KMS-11 (cell line): ENCODE results near the gene VEPH1.

ENCODE experiments used
- H2AFZ ChIP-seq: fragments of 200-600 bp; sonication (generic); 2 replicates; pipeline ENCODE4 v1.6.1; 2016; ENCODE audit warnings: antibody characterized with exemption, mixed run types, low read depth
- H3K27ac ChIP-seq: fragments of 200-600 bp; sonication (generic); 2 replicates; pipeline ENCODE4 v1.6.1; 2016; ENCODE audit warnings: mild to moderate bottlenecking, mixed run types
- H3K27me3 ChIP-seq: fragments of 200-600 bp; sonication (generic); 2 replicates; pipeline ENCODE4 v1.6.1; 2017; ENCODE audit warnings: mild to moderate bottlenecking, low read depth, mixed run types, moderate library complexity; ENCODE audit not compliant: insufficient read depth
- H3K36me3 ChIP-seq: fragments of 200-600 bp; sonication (generic); 2 replicates; pipeline ENCODE4 v1.6.1; 2017; ENCODE audit warnings: mild to moderate bottlenecking, mixed run types; ENCODE audit not compliant: insufficient read depth
- H3K4me1 ChIP-seq: fragments of 200-600 bp; sonication (generic); 2 replicates; pipeline ENCODE4 v1.6.1; 2016; ENCODE audit warnings: mild to moderate bottlenecking, low read depth, mixed run types; ENCODE audit not compliant: poor library complexity, severe bottlenecking
- H3K4me2 ChIP-seq: fragments of 200-600 bp; sonication (generic); 2 replicates; pipeline ENCODE4 v1.7.0; 2016; ENCODE audit warnings: mild to moderate bottlenecking, mixed run types
- H3K4me3 ChIP-seq: fragments of 200-600 bp; sonication (generic); IDR thresholded peaks from 2 replicates; pipeline ENCODE4 v1.6.1; 2017; ENCODE audit warnings: low read depth, low read length, mixed read lengths; ENCODE audit not compliant: insufficient read depth
- H3K79me2 ChIP-seq: fragments of 200-600 bp; sonication (generic); 2 replicates; pipeline ENCODE4 v1.6.1; 2016; ENCODE audit warnings: low read depth, mixed run types; ENCODE audit not compliant: insufficient read depth
- H3K9ac ChIP-seq: fragments of 200-600 bp; sonication (generic); 2 replicates; pipeline ENCODE4 v1.6.1; 2016; ENCODE audit warnings: mild to moderate bottlenecking, mixed run types
- H4K20me1 ChIP-seq: fragments of 200-600 bp; sonication (generic); 2 replicates; pipeline ENCODE4 v1.6.1; 2016; ENCODE audit warnings: mild to moderate bottlenecking, mixed run types; ENCODE audit not compliant: insufficient read depth
- TF ChIP-seq, protein P1 (sequence below): fragments of 200-600 bp; sonication (generic); conservative IDR thresholded peaks from 2 replicates; pipeline ENCODE4 v1.6.1; 2017; ENCODE audit warnings: low read depth, mild to moderate bottlenecking, antibody characterized with exemption, low read length, moderate library complexity, mixed read lengths

VEPH1 gene

GRCh38 chr3:157347577-157348303 is 155.5 kb downstream of the VEPH1 start:
- no peaks in the 10 kb centered on the region for H3K79me2 ChIP-seq
- TF ChIP-seq, protein P1, sequence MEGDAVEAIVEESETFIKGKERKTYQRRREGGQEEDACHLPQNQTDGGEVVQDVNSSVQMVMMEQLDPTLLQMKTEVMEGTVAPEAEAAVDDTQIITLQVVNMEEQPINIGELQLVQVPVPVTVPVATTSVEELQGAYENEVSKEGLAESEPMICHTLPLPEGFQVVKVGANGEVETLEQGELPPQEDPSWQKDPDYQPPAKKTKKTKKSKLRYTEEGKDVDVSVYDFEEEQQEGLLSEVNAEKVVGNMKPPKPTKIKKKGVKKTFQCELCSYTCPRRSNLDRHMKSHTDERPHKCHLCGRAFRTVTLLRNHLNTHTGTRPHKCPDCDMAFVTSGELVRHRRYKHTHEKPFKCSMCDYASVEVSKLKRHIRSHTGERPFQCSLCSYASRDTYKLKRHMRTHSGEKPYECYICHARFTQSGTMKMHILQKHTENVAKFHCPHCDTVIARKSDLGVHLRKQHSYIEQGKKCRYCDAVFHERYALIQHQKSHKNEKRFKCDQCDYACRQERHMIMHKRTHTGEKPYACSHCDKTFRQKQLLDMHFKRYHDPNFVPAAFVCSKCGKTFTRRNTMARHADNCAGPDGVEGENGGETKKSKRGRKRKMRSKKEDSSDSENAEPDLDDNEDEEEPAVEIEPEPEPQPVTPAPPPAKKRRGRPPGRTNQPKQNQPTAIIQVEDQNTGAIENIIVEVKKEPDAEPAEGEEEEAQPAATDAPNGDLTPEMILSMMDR = peak; percentile 33
- H3K27ac ChIP-seq = no peak overlapping the region
- H3K4me3 ChIP-seq = no peak overlapping the region
- no peak overlapping the region for H3K9ac ChIP-seq
- no peaks in the 10 kb centered on the region for H3K27me3 ChIP-seq
- no peaks in the 10 kb centered on the region for H3K36me3 ChIP-seq
- H3K4me2 ChIP-seq = no peak overlapping the region
- H2AFZ ChIP-seq = no peak overlapping the region
- H4K20me1 ChIP-seq = no peaks in the 10 kb centered on the region
- H3K4me1 ChIP-seq = no peaks in the 10 kb centered on the region

- Histone ChIP-seq H3K9ac (no peak overlapping the region), H3K79me2 (no peaks in the 10 kb centered on the region), H3K27ac (no peak overlapping the region), H3K36me3 (no peaks in the 10 kb centered on the region), H3K4me3 (no peak overlapping the region), H3K4me1 (no peaks in the 10 kb centered on the region), H3K4me2 (no peak overlapping the region), H3K27me3 (no peaks in the 10 kb centered on the region), H2AFZ (no peak overlapping the region), H4K20me1 (no peaks in the 10 kb centered on the region)
- TF ChIP-seq, protein P1 = no peak
These were observed 166.8 kb downstream of the VEPH1 start for GRCh38 chr3:157336252-157337009.

GRCh38 chr3:157335233-157336076 is 167.8 kb downstream of the VEPH1 start:
- Histone ChIP-seq H3K27me3 (no peaks in the 10 kb centered on the region), H3K4me2 (no peak overlapping the region), H3K27ac (no peak overlapping the region), H3K9ac (no peak overlapping the region), H2AFZ (no peak overlapping the region), H4K20me1 (no peaks in the 10 kb centered on the region), H3K36me3 (no peaks in the 10 kb centered on the region), H3K4me1 (no peaks in the 10 kb centered on the region), H3K4me3 (no peak overlapping the region), H3K79me2 (no peaks in the 10 kb centered on the region)
- TF ChIP-seq, protein P1 = no peak

DNA sequence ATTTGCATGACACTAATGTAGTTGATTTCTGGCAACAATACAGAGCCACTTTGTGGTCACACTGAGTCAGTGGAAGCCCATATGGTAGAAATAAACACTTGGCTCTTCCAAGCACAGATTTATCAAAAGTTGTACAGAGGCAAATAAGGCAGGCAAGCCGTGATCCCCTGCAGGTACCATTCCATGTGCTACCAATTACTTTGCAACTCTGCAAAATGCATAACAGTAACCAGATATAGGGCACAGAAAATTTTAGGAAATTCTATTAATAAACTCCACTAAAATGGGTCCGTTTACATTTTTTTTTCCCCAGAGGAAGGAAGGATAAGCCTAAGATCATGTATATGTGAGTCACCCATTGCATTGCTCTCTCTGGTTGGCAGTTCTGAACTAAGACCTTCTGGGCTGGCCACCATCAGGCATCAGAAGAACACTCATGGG is 169.6 kb downstream of the VEPH1 start:
- Histone ChIP-seq H3K79me2 (no peaks in the 10 kb centered on the region), H3K36me3 (no peaks in the 10 kb centered on the region), H3K4me2 (no peak overlapping the region), H4K20me1 (no peaks in the 10 kb centered on the region), H3K9ac (no peak overlapping the region), H2AFZ (no peak overlapping the region), H3K4me1 (no peaks in the 10 kb centered on the region), H3K27ac (no peak overlapping the region), H3K4me3 (no peak overlapping the region), H3K27me3 (no peaks in the 10 kb centered on the region)
- TF ChIP-seq, protein P1 = no peak
